CD14-positive monocyte (primary cell): ENCODE data around the gene MEX3D. TPM values are rescaled to one million over a fixed set of nuclear protein-coding genes. Genes with fewer than 3 reads are reported as not detected.

Experiments used
- DNase-seq, 3 donors: peaks; one replicate each; pipeline ENCODE4 v3.0.0-alpha.2; 2011 to 2022
- H2AFZ ChIP-seq: 2 replicates; pipeline ENCODE4 v1.6.0; 2012; ENCODE audit warnings: mild to moderate bottlenecking, low read depth, low read length, inconsistent platforms; ENCODE audit not compliant: insufficient read depth, poor library complexity, severe bottlenecking
- H3K27ac ChIP-seq, 2 donors: 1 replicate in 1 of 2; 2 replicates in 1 of 2; pipeline ENCODE4 v1.5.1; 2012 to 2013; ENCODE audit warnings: low read length in 2 of 2, control low read depth in 1 of 2, inconsistent platforms in 1 of 2, low read depth in 1 of 2, mild to moderate bottlenecking in 1 of 2
- H3K27me3 ChIP-seq, 2 donors: one replicate each; pipeline versions ENCODE4 v1.6.0 to v1.6.1; 2011 to 2013; ENCODE audit warnings: low read length in 2 of 2; ENCODE audit not compliant: control insufficient read depth in 2 of 2, insufficient read depth in 2 of 2
- H3K36me3 ChIP-seq, 2 donors: replicated peaks in 1 of 2; 1 replicate in 1 of 2; 2 replicates in 1 of 2; pipeline versions ENCODE4 v1.5.1 to v1.6.1; 2012 to 2013; ENCODE audit warnings: low read length in 2 of 2, control low read depth in 1 of 2, inconsistent platforms in 1 of 2, mild to moderate bottlenecking in 1 of 2; ENCODE audit not compliant: insufficient read depth in 2 of 2, control insufficient read depth in 1 of 2
- H3K4me1 ChIP-seq, 2 donors: 1 replicate in 1 of 2; 2 replicates in 1 of 2; pipeline versions ENCODE4 v1.5.1 to v1.6.1; 2012 to 2013; ENCODE audit warnings: low read length in 2 of 2, control low read depth in 1 of 2, inconsistent platforms in 1 of 2, mild to moderate bottlenecking in 1 of 2, moderate library complexity in 1 of 2; ENCODE audit not compliant: insufficient read depth in 2 of 2, control insufficient read depth in 1 of 2
- H3K4me2 ChIP-seq: replicated peaks from 2 replicates; pipeline ENCODE3; 2012; ENCODE audit warnings: low read length, moderate library complexity, mild to moderate bottlenecking; ENCODE audit not compliant: poor library complexity, severe bottlenecking; ENCODE audit errors: extremely low read depth
- H3K4me3 ChIP-seq, 3 experiments: fragments of 200-600 bp in 1 of 3; sonication (generic) in 1 of 3; replicated peaks in 1 of 3; 1 replicate in 2 of 3; 2 replicates in 1 of 3; pipeline ENCODE4 v1.5.1; 2011 to 2013; ENCODE audit warnings: low read length in 3 of 3, mild to moderate bottlenecking in 3 of 3, control low read depth in 2 of 3, low read depth in 2 of 3, inconsistent platforms in 1 of 3, moderate library complexity in 1 of 3
- H3K79me2 ChIP-seq: 2 replicates; pipeline ENCODE4 v1.6.0; 2012; ENCODE audit warnings: mild to moderate bottlenecking, control low read depth, inconsistent platforms, low read length, moderate library complexity; ENCODE audit not compliant: insufficient read depth
- H3K9ac ChIP-seq: 2 replicates; pipeline ENCODE4 v1.6.0; 2017; ENCODE audit warnings: low read length, mild to moderate bottlenecking; ENCODE audit not compliant: insufficient read depth, poor library complexity, severe bottlenecking
- H3K9me3 ChIP-seq, 2 donors: replicated peaks in 1 of 2; 1 replicate in 1 of 2; 2 replicates in 1 of 2; pipeline versions ENCODE4 v1.5.1 to v1.6.1; 2012 to 2013; ENCODE audit warnings: low read length in 2 of 2, control low read depth in 1 of 2; ENCODE audit not compliant: control insufficient read depth in 1 of 2, insufficient read depth in 1 of 2
- H4K20me1 ChIP-seq: 2 replicates; pipeline ENCODE4 v1.6.0; 2012; ENCODE audit warnings: mild to moderate bottlenecking, low read length, control low read depth, moderate library complexity; ENCODE audit not compliant: insufficient read depth
- H3K27ac Mint-ChIP-seq, 7 donors: one replicate each; pipeline ENCODE4 v1.8.0; 2020; ENCODE audit warnings: mild to moderate bottlenecking in 7 of 7, mixed read lengths in 7 of 7, moderate library complexity in 6 of 7, inconsistent platforms in 2 of 7
- H3K27me3 Mint-ChIP-seq, 3 donors: one replicate each; pipeline ENCODE4 v1.8.0; 2021 to 2022; ENCODE audit warnings: low read depth in 3 of 3, mild to moderate bottlenecking in 3 of 3, mixed read lengths in 3 of 3, moderate library complexity in 3 of 3, inconsistent platforms in 1 of 3
- H3K36me3 Mint-ChIP-seq, 2 donors: one replicate each; pipeline ENCODE4 v1.8.0; 2020; ENCODE audit warnings: mixed read lengths in 2 of 2, inconsistent platforms in 1 of 2, mild to moderate bottlenecking in 1 of 2
- H3K4me1 Mint-ChIP-seq: one replicate; pipeline ENCODE4 v1.8.0; 2020; ENCODE audit warnings: mild to moderate bottlenecking, mixed read lengths
- H3K4me3 Mint-ChIP-seq, 2 donors: one replicate each; pipeline ENCODE4 v1.8.0; 2020; ENCODE audit warnings: mild to moderate bottlenecking in 2 of 2, mixed read lengths in 2 of 2, moderate library complexity in 1 of 2
- H3K9me3 Mint-ChIP-seq, 7 donors: one replicate each; pipeline ENCODE4 v1.8.0; 2020 to 2022; ENCODE audit warnings: mixed read lengths in 7 of 7, mild to moderate bottlenecking in 6 of 7, moderate library complexity in 6 of 7, inconsistent platforms in 2 of 7
- CTCF ChIP-seq: fragments of 200-600 bp; IDR thresholded peaks from one replicate; pipeline ENCODE4 v1.8.0; 2022; ENCODE audit warnings: antibody characterized with exemption, mild to moderate bottlenecking
- WGBS: methylation state at CpG from one replicate; pipeline ENCODE4 v1.1.5; 2013; ENCODE audit warnings: missing lambda C conversion rate; ENCODE audit not compliant: insufficient coverage; 5-methylcytosine and 5-hydroxymethylcytosine counted together
- intact Hi-C, 2 donors: fragments of 100-400 bp; cut with micrococcal nuclease; formaldehyde crosslinking; loops; one replicate each; pipeline versions ENCODE4 v1.15.0 to v1.15.1; 2023
- polyA plus RNA-seq, 3 donors: library from polyadenylated mRNA; depleted of rRNA in 1 of 3; unstranded in 2 of 3; stranded (reverse) in 1 of 3; fragments of 300-500 nt in 2 of 3; fragments of >200 nt in 1 of 3; fragmentation: Illumina TruSeq in 2 of 3; gene quantifications; 1 replicate in 2 of 3; 2 replicates in 1 of 3; pipeline ENCODE4 v1.2.3, GENCODE V29; 2012 to 2021

Gene MEX3D
- polyA plus RNA-seq, 3 donors: 0.08 to 1.0 (median 0.10) TPM

GRCh38 chr19:1574354-1575136 lies 6.4 kb upstream of the MEX3D start:
- Mint-ChIP-seq H3K27me3 (peaks cover 14 to 25% (median 16%) of the 10 kb centered on the region in 3 donors), H3K36me3 (peaks cover 14 to 25% of the 10 kb centered on the region in 2 donors), H3K27ac (no peak overlapping the region), H3K4me3 (no peak overlapping the region), H3K9me3 (peaks cover 0 to 5% (median 0%) of the 10 kb centered on the region in 7 donors), H3K4me1 (peaks cover 2% of the 10 kb centered on the region)
- H3K27ac ChIP-seq: no peak overlapping the region
- H3K4me2 ChIP-seq: no peak overlapping the region
- no peak for TF ChIP-seq CTCF
- H4K20me1 ChIP-seq: no peaks in the 10 kb centered on the region
- no peak overlapping the region for H3K9ac ChIP-seq
- 96% methylated on average over 31 of the region's 34 CpGs for WGBS
- intact Hi-C loops: no loop called here
- H3K27me3 ChIP-seq: peaks cover 0 to 5% of the 10 kb centered on the region in 2 donors
- no peaks in the 10 kb centered on the region for H3K79me2 ChIP-seq
- H3K9me3 ChIP-seq: no peaks in the 10 kb centered on the region
- no peak overlapping the region for H2AFZ ChIP-seq
- H3K4me3 ChIP-seq: no peak overlapping the region
- H3K4me1 ChIP-seq: no peaks in the 10 kb centered on the region
- DNase-seq: no peak
- peaks cover 26 to 28% of the 10 kb centered on the region in 2 donors for H3K36me3 ChIP-seq

- DNase-seq: no peak
- intact Hi-C loops: no loop called here
- Mint-ChIP-seq H3K27ac (no peak overlapping the region), H3K9me3 (peaks cover 0 to 3% (median 0%) of the 10 kb centered on the region in 7 donors), H3K4me3 (no peak overlapping the region), H3K4me1 (peaks cover 2% of the 10 kb centered on the region), H3K36me3 (peaks cover 7 to 10% of the 10 kb centered on the region in 2 donors), H3K27me3 (peaks cover 13 to 37% (median 18%) of the 10 kb centered on the region in 3 donors)
- no peak for TF ChIP-seq CTCF
- H3K27me3 ChIP-seq: peaks cover 0 to 13% of the 10 kb centered on the region in 2 donors
- H3K36me3 ChIP-seq: peaks cover 12 to 13% of the 10 kb centered on the region in 2 donors
- H3K4me2 ChIP-seq: no peak overlapping the region
- no peaks in the 10 kb centered on the region for H3K79me2 ChIP-seq
- no peaks in the 10 kb centered on the region for H4K20me1 ChIP-seq
- H3K27ac ChIP-seq: no peak overlapping the region
- H3K9ac ChIP-seq: no peak overlapping the region
- peaks cover 4 to 6% of the 10 kb centered on the region in 2 donors for H3K4me1 ChIP-seq
- no peaks in the 10 kb centered on the region for H3K9me3 ChIP-seq
- H3K4me3 ChIP-seq: no peak overlapping the region
- no peak overlapping the region for H2AFZ ChIP-seq
- 89% methylated on average over 9 of the region's 9 CpGs for WGBS
These were observed 4.7 kb upstream of the MEX3D start for GRCh38 chr19:1572795-1573194.
